ENCODE measurements around the gene RPS6KA2. TPM values are rescaled to one million over a fixed set of nuclear protein-coding genes. Genes with fewer than 3 reads are reported as not detected.

Gene RPS6KA2
- total and polyA plus RNA-seq, 2 experiments from 2014 or later, result 12.5 to 25.3 TPM

GRCh38 chr6:166424431-166424830 is 202.6 kb downstream of the RPS6KA2 start:
- no peaks in the 10 kb centered on the region for H4K20me1 ChIP-seq (replicated peaks; ENCODE audit: insufficient read depth)
- no peaks in the 10 kb centered on the region for H3K4me1 ChIP-seq (ENCODE audit: insufficient read depth)
- H3K79me2 ChIP-seq (replicated peaks; ENCODE audit: insufficient read depth), result no peaks in the 10 kb centered on the region
- H3K4me2 ChIP-seq, result no peak overlapping the region
- no peaks in the 10 kb centered on the region for H3K36me3 ChIP-seq (ENCODE audit: insufficient read depth)
- ATAC-seq (no peak), DNase-seq (ENCODE audit: low spot score) (no peak)
- no peaks in the 10 kb centered on the region for H3K9me2 ChIP-seq (ENCODE audit: insufficient read depth)
- Mint-ChIP-seq H3K4me3 (no peak overlapping the region), H3K4me1 (peaks cover 6% of the 10 kb centered on the region; the same call in 2 of the 3 replicates), H3K27ac (no peak overlapping the region), H3K27me3 (ENCODE audit: insufficient read depth, low read depth, poor library complexity) (no peaks in the 10 kb centered on the region), H3K36me3 (ENCODE audit: low read depth) (peaks cover 27% of the 10 kb centered on the region), H3K9me3 (peaks cover 6% of the 10 kb centered on the region; the same call in 2 of the 3 replicates)
- no peak overlapping the region for H3K27ac ChIP-seq (ENCODE audit: low read depth)
- no peak overlapping the region for H3K4me3 ChIP-seq
- H2AFZ ChIP-seq, result no peak overlapping the region
- no peaks in the 10 kb centered on the region for H3K27me3 ChIP-seq (ENCODE audit: insufficient read depth)
- TF ChIP-seq CTCF (conservative IDR thresholded peaks at IDR 0.05; ENCODE audit: low read depth in 2 of 2) (no peak), ETS1 (IDR thresholded peaks at IDR 0.05) (no peak)
- H3F3A ChIP-seq (replicated peaks; ENCODE audit: low read depth), result no peaks in the 10 kb centered on the region

GRCh38 chr6:166423781-166424180 is 203.3 kb downstream of the RPS6KA2 start:
- TF ChIP-seq STAT1 (IDR thresholded peaks at IDR 0.05; ENCODE audit: unreplicated experiment), result no peak
- no peak for TF ChIP-seq REST (IDR thresholded peaks at IDR 0.05; ENCODE audit: unreplicated experiment)
- no peak for TF ChIP-seq ZNF331 (CRISPR knock-in tag; IDR thresholded peaks at IDR 0.05; ENCODE audit: low read depth)
- TF ChIP-seq EZH2 (IDR thresholded peaks at IDR 0.05; ENCODE audit: low read depth, unreplicated experiment), result no peak
- TF ChIP-seq ETS1 (IDR thresholded peaks at IDR 0.05), result no peak
- TF ChIP-seq NANOG (IDR thresholded peaks at IDR 0.05; ENCODE audit: borderline replicate concordance), result no peak
- TF ChIP-seq POLR2AphosphoS5 (IDR thresholded peaks at IDR 0.05; ENCODE audit: low read depth), result no peak
- TF ChIP-seq CREB1 (CRISPR knock-in tag; IDR thresholded peaks at IDR 0.05; ENCODE audit: low read depth), result no peak
- TF ChIP-seq EZH2phosphoT487 (IDR thresholded peaks at IDR 0.05; ENCODE audit: unreplicated experiment), result no peak
- TF ChIP-seq CTCF (conservative IDR thresholded peaks at IDR 0.05; ENCODE audit: low read depth in 2 of 2), result no peak
- no peak for TF ChIP-seq JUNB (IDR thresholded peaks at IDR 0.05; ENCODE audit: unreplicated experiment)
- Histone ChIP-seq H2AFZ (no peak overlapping the region), H3K9me2 (ENCODE audit: insufficient read depth) (no peaks in the 10 kb centered on the region)

More at GRCh38 chr6:166423781-166424180, 203.3 kb downstream of the RPS6KA2 start:
- no peak overlapping the region for H3K27ac ChIP-seq (ENCODE audit: low read depth)
- H3K27me3 Mint-ChIP-seq (ENCODE audit: insufficient read depth, low read depth, poor library complexity), result no peaks in the 10 kb centered on the region
- H3K9me3 Mint-ChIP-seq, result peaks cover 3% of the 10 kb centered on the region; the same call in 2 of the 3 replicates
- H3K27me3 ChIP-seq (ENCODE audit: insufficient read depth), result no peaks in the 10 kb centered on the region
- no peaks in the 10 kb centered on the region for H4K20me1 ChIP-seq (replicated peaks; ENCODE audit: insufficient read depth)
- H3K27ac Mint-ChIP-seq, result no peak overlapping the region
- no peaks in the 10 kb centered on the region for H3K36me3 ChIP-seq (ENCODE audit: insufficient read depth)
- H3K4me1 Mint-ChIP-seq, result peaks cover 6% of the 10 kb centered on the region; the same call in 2 of the 3 replicates
- H3F3A ChIP-seq (replicated peaks; ENCODE audit: low read depth), result no peaks in the 10 kb centered on the region
- no peaks in the 10 kb centered on the region for H3K4me1 ChIP-seq (ENCODE audit: insufficient read depth)
- ATAC-seq (no peak), DNase-seq (ENCODE audit: low spot score) (no peak)
- H3K36me3 Mint-ChIP-seq (ENCODE audit: low read depth), result peaks cover 29% of the 10 kb centered on the region
- H3K4me3 Mint-ChIP-seq, result no peak overlapping the region
- no peaks in the 10 kb centered on the region for H3K79me2 ChIP-seq (replicated peaks; ENCODE audit: insufficient read depth)
- no peak overlapping the region for H3K4me2 ChIP-seq
- H3K4me3 ChIP-seq, result no peak overlapping the region
